Articular chondrocyte of knee joint (primary cell): ENCODE results near the gene NUP42. TPM values are rescaled to one million over a fixed set of nuclear protein-coding genes. Genes with fewer than 3 reads are reported as not detected.

Source experiments
- total RNA-seq: library from RNA; depleted of rRNA; stranded (reverse); fragments of >200 nt; gene quantifications from 2 replicates; pipeline ENCODE4 v1.2.3, GENCODE V29; 2012

Gene NUP42, protein sequence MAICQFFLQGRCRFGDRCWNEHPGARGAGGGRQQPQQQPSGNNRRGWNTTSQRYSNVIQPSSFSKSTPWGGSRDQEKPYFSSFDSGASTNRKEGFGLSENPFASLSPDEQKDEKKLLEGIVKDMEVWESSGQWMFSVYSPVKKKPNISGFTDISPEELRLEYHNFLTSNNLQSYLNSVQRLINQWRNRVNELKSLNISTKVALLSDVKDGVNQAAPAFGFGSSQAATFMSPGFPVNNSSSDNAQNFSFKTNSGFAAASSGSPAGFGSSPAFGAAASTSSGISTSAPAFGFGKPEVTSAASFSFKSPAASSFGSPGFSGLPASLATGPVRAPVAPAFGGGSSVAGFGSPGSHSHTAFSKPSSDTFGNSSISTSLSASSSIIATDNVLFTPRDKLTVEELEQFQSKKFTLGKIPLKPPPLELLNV
- total RNA-seq: 28.0 and 37.2 TPM in 2 replicates

DNA sequence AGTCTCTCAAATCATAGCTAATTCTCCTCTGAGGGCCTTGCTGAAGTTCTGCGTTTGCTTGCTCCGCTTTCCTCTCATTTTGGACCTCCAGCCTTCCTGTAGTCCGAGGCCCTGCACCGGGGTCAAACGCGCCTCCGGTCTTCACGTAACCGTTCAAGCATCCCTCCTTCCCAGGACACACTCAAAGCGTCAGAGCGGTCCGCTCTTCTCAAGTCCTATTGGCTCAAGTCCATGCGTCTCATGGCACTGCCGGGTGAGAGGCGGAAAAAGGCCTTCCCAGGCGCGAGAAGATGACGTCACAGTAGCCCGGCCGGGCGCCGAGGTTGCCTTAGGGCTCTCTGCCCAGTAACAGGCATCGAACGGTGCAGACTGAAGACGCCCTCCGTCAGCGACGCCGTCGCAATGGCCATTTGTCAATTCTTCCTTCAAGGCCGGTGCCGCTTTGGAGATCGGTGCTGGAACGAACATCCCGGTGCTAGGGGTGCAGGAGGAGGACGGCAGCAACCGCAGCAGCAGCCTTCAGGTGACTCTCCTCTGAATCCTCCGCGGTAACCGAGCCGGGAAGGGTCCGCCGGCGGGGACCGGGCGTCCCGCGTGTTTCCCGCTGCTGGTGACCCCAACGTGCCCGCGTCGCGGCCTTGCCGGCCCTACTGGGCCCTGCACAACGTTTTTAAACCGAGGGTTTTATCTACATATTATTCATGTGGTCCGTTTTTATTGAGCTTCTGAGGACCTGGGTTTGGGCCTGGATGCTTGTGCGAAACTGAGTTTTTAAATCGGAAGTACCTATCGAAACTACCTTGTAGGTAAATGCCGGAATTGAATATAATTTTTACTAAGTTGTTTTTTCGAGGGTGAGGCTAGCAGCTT lies at the start of gene NUP42:
TSS of gene NUP42 (plus strand) at position 365 of the 870 bp plus-strand sequence. CDS start at position 403, 38 bp downstream.

DNA sequence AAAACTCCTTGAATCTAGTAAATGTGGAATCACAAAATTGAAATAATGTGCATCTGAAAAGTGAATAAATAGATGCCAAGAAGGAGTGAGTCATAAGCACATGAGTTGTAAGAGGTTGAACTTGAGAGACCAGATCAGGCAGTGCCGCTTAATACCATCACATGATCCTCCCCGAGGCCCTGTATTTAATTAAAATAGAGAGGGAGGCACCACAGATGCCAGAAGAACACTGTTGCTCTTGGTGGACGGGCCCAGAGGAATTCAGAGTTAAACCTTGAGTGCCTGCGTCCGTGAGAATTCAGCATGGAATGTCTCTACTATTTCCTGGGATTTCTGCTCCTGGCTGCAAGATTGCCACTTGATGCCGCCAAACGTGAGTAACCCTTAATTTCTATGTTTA lies 64.7 kb downstream of the NUP42 start, which contains the start of gene GPNMB:
TSS of gene GPNMB (plus strand) at position 221 of the 400 bp plus-strand sequence. CDS start at position 304, 83 bp downstream.

Other genes starting within 250 kb of the NUP42 start
- gene HYCC1, start 167.9 kb upstream of the NUP42 start, total RNA-seq: 85.2 and 101 TPM in 2 replicates
- gene KLHL7, start 76.3 kb upstream of the NUP42 start, total RNA-seq: 49.2 and 49.9 TPM in 2 replicates
- gene GPNMB, start 64.7 kb downstream of the NUP42 start, total RNA-seq: 190 and 218 TPM in 2 replicates
- 34.1 and 50.2 TPM in 2 replicates for gene MALSU1, start 117.3 kb downstream of the NUP42 start, total RNA-seq